Stimulated activated CD4-positive, alpha-beta T cell treated with anti-CD3 and anti-CD28 coated beads, Interleukin-1b, Interleukin-23, amount 100 ng/mL, for 1 hour (primary cell): ENCODE data around the gene MAPK13.
A peak's percentile ranks its signal among the peaks of the same experiment; 100 is the strongest.
"Not testable (repeated sequence)": the region's sequence is repeated elsewhere in the genome, so short reads cannot be mapped to it uniquely, and the experiment has no call there.

ENCODE experiments used
- DNase-seq, 2 donors: peaks; one replicate each; pipeline ENCODE4 v3.0.0-alpha.2; 2020; ENCODE audit warnings: low read depth in 2 of 2

Gene MAPK13

DNA sequence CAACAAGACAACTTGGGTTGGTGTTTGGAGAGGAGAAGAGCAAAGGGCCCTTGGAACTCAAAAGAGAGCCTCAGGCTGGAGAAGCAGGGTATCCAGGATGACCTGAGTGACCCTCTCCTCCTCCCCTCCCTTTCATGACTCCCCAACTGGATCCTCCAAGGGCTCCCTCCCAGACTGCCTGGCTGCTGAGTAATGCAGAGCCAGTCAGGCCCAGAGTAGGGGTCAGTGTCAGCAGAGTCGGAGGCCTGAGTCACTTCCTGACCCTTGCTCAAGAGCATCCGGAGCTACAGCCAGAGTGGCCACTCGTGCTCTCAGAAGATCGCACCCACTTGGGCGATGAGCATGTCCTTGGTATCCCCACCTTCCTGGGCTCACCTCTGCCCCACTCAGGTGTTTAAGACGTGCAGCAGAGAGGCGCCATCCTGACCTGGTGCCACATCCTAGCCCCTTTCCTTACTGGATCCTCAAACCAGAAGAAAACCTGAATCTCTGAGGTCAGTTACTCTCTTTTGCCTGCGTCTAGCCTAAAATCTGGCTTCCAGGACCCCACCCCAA is 2.8 kb upstream of the MAPK13 start:
- no peak for DNase-seq

DNA sequence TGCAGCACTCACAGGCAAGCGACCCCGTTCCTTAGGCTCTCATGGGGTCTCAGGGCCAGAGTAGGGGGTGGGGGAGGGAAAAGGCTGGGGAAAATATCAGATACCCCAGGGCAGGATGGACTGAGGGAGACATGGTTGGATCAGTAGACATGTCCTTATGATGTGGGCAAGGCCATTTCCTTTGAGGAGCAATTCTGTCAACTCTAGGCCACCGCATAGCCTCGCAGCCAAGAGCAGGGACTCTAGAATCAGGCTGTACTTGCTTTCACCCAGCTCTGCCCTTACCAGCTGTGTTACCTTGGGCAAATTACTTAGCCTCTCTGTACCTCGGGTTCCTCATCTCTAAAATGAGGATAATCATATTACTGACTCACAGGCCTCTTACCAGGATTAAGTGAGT is 2.2 kb upstream of the MAPK13 start:
- no peak for DNase-seq

DNA sequence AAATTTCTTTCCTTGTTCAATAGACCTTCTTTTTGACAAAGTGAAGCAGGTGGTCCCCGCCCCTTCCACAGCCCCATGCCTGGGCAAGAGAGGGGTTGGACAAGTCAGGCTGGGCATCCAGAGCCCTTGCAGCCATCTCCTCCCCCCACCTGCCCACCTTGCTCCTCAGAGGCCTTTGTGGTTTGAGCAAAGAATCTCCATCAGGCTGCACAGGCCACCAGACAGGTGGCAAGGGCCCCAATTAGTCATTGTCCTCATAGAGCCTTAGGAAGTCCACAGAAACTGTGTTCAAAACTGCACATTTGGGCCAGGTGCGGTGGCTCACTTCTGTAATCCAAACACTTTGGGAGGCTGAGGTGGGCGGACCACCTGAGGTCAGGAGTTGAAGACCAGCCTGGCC is 1.5 kb upstream of the MAPK13 start:
- DNase-seq, result no peak

DNA sequence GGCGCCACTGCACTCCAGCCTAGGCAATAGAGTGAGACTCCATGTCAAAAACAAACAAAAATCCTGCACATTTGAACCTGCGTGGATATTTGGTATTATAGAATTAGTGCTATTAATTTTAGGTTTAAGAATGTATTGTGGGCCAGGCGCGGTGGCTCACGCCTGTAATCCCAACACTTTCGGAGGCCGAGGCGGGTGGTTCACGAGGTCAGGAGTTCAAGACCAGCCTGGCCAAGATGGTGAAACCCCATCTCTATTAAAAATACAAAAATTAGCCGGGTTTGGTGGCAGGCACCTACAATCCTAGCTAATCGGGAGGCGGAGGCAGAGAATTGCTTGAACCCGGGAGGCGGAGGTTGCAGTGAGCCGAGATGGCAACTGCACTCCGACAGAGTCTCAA is 979 bp upstream of the MAPK13 start:
- not testable (repeated sequence) for DNase-seq

DNA sequence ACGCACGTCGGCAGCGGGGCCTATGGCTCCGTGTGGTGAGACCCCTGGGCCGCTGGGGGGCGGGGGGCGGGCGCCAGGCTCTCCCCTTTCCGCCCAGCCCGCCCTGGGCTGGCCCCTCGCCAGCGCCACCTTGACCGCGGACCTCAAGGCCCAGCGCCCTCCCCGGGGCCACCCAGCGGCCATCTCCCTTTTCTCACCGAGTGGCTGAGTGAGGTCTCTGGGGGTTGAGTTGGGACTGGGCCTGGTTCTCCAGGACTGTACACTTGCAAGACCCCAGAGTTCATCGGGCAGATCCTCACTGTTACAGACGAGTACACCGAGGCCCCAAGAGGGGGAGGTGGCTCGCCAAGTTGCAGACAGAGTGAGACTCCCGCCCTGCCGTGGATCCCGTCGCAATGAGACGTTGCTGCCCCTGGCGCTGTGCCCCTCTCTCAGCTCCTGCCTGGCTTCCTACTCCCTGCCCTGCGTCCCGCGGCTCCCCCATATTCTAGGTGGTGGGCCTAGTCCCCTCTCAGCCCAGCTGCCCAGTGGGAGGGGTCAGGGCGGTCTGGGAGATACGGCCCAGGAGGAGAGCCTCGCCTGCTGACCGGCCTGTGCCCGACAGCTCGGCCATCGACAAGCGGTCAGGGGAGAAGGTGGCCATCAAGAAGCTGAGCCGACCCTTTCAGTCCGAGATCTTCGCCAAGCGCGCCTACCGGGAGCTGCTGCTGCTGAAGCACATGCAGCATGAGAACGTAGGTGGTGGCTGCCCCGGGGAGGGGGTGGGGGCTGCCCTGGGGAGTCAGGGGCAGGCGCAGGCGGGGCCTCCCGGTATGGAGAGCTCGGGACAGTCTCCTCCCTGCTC is 576 bp downstream of the MAPK13 start:
- DNase-seq, result peak in 1 of 2 donors; percentile 43

DNA sequence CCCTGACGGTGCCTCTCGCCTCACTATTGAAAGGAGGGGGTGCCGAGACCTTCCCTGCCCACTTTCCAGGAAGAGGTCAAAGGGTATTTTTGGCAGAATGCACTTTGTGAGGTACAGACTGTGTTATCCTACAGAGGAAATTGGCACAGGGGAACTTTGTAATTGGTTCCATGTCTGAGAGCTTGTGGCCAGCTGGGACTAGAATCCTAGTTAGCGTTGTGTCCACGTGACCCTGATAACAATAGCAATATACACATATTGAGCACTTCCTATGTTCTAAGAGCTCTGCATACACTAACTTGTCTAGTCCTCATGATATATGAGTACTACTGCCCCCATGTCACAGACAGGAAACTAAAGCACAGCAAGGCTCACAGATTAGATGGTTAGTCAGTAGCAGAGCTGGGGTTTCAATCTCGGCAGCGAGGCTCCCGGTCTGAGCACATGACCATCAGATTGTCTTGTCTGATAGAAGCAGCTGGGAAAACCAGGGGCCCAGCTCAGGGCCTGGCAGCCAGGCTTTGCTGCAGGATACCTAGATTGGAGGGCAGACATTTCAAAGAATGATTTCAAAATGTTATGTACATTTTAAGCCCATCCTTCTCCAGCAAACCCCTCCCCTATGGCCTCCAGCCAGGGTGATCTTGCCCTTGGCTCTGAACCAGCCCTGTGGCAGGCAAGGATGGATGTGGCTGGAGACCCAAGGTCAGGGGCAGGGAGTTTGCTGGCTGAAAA is 1.4 kb downstream of the MAPK13 start:
- DNase-seq, result no peak

DNA sequence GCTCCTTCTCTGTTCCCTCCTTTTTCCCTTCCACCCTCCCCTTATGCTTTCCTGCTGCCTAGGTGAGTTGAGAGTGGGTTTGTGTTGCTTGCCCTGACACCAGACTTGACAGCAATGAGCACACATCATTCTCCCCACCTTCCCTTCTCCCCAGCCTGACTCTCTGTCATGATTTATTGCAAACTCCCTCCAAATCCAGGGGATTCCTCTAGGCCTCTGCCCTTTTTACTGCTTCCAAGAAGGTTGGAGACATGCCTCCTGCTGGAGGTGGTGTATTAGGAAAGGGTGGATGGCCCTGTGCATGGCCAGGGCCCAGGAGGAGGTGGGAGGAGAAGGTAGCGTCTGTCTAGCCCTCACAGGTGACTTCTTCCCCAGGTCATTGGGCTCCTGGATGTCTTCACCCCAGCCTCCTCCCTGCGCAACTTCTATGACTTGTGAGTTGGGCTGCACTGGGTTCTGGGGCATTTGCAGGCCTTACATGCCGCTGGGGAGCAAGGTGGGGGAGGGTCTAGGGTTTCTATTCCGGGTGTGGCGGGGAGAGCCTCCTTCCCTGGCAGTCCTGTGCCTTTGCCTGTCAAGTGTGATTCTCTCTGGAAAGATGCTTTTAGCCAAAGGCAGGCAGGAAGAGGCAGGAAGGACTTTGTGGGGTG is 2.1 kb downstream of the MAPK13 start:
- no peak for DNase-seq

DNA sequence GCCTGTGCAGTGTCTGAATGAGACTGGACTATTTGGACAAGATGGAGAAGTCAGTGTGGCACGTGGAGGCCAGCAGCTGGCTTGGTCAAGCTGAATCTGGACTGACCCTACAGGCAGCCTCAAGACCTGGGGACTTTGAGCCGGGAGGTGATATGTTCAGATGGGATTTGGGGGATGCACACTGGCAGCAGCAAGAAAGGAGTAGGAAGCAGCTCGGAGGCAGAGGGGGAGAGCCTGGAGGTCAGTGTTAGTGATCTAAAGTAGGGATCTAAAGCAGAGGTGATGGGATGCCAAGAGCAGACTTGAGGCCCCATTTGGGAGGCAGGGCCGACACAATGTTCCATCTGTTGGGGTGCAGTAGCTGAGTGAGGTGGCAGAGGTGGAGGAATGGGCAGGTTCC is 2.8 kb downstream of the MAPK13 start:
- no peak for DNase-seq

DNA sequence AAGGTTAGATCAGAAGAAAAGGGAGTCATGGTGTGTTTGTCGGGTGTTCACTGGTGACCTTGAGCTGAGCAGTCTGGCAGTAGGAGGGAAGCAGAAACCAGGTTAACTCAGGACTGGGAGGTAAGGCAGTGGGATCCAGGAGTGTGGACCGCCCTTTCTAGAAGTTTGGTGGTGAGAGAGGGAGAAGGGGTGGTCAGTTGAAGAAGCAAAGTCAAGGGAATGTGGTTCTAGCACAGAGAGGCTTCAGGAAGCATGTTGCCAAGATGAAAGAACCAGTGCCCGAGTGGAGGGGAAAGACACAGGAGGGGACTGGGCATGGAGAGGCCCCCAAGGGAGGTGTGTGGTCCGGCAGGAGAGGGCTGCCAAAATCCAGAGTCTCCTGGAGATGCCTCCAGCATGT is 3.6 kb downstream of the MAPK13 start:
- DNase-seq, result no peak

DNA sequence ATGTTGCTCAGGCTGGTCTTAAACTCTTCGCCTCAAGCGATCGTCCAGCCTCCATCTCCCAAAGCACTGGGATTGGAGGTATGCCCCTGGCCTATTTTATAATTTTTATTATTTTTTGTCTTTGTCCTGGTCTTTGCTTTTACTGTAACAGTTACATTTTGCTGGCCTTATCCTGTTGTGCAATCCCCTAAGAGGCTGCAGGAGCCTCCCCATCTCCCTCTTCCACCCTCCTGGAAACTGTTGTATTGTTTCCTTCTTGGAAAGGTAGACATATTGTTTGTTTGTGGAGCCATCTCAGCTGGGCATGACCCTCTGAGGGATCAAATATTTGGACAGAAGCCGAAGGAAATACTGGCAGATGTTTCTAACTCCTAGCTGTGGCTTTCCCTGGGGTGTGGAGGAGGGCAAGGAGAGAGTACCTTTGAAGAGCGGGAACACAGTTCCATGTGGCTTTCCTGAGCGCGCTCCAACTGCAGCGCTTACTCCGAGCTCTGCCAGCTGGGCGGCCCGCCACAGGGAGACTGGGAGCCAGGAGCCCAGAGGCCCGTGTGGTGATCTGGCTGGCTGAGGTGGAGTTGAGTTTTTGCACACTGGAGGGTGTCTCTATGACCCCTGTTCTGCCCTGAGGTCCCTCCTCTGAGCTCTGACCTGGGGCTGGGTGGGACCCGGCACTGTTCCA is 4.9 kb downstream of the MAPK13 start:
- no peak for DNase-seq

DNA sequence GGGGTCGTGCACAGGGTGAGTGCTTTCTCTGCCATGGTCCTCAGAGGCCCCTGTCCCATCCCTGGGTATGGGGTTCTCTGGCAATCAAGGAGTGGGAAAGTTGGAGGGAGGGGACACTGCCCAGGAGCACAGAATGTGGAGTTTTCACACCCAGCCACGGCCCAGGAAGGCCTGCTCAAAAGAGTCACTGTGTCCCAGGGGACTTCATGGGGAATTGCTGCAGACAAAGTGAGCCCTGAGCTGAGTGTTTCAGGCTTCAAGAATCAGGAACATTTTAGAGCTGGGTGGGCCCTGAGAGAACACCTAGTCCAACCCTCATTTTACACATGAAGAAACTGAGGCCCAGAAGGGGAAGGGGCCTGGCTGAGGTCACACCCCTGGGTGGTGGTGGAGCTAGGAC is 5.7 kb downstream of the MAPK13 start:
- no peak for DNase-seq

DNA sequence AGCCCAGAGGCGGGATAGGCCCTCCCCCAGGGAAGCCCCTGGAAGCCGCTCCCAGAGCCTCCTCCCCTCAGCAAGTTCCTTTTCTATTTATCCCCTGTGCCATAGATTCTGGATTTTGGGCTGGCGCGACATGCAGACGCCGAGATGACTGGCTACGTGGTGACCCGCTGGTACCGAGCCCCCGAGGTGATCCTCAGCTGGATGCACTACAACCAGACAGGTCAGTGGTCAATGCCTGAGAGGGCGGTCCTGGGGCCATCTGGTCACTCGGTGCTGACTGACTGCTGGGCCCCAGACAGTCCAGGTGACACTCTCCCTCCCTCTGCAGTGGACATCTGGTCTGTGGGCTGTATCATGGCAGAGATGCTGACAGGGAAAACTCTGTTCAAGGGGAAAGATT is 6.2 kb downstream of the MAPK13 start:
- no peak for DNase-seq

DNA sequence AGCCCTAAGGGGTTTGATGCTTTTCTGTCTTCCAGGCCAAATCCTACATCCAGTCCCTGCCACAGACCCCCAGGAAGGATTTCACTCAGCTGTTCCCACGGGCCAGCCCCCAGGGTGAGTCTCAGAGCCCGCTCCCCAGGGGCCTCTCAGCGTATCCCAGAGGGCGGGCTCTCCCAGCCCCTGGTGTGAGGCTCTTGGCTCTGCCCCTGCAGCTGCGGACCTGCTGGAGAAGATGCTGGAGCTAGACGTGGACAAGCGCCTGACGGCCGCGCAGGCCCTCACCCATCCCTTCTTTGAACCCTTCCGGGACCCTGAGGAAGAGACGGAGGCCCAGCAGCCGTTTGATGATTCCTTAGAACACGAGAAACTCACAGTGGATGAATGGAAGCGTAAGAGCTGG is 8.4 kb downstream of the MAPK13 start:
- DNase-seq, result no peak

DNA sequence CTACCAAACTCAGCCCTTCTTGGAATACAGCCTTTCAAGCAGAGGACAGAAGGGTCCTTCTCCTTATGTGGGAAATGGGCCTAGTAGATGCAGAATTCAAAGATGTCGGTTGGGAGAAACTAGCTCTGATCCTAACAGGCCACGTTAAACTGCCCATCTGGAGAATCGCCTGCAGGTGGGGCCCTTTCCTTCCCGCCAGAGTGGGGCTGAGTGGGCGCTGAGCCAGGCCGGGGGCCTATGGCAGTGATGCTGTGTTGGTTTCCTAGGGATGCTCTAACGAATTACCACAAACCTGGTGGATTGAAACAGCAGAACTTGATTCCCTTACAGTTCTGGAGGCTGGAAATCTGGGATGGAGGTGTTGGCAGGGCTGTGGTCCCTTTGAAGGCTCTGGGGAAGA is 9.1 kb downstream of the MAPK13 start:
- no peak for DNase-seq

DNA sequence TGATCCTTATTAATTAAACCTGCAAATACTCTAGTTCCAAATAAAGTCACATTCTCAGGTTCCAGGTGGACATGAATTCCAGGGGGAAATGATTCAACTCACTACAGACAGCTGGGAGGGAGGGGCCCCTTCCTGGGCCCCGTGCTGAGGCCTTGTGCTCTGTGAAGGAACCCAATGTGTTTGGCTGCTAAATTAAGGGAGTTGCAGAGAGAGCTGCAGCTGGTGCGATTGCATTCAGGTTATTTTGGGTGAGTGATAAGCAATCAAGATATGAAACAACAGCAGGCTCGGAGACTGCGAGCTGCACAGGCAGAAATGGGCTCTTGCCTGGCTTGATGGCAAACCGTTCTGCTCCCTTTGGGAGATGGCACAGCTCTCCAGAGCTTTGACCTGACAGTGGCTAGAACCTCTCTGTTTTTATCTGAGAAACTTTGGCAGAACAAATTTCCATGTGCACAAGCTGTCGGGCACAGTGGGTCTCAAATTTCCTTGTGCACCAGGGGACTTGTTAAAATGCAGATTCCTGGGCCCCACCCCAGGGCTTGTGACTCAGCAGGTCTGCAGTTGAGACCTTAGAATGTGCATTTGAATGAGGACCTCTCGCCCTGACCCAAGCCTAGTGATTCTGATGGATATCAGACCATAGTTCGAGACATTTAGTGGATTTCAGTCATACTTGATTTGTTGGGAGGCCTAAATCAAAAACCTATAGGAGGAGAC is 9.8 kb downstream of the MAPK13 start:
- no peak for DNase-seq

DNA sequence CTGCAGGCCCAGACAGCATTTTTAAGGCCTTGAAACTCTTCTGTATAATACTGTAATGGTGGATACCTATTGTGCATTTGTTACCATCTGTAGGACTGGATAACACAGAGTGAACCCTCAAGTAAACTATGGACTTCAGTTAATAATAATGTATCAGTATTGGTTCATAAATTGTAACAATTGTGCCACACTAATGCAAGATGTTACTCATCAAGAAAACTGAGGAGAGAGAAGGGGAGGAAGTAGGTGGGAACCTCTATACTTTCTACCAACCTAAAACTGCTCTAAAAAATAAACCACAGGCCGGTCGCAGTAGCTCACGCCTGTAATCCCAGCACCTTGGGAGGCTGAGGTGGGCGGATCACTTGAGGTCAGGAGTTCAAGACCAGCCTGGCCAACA is 10.8 kb downstream of the MAPK13 start:
- no peak for DNase-seq

DNA sequence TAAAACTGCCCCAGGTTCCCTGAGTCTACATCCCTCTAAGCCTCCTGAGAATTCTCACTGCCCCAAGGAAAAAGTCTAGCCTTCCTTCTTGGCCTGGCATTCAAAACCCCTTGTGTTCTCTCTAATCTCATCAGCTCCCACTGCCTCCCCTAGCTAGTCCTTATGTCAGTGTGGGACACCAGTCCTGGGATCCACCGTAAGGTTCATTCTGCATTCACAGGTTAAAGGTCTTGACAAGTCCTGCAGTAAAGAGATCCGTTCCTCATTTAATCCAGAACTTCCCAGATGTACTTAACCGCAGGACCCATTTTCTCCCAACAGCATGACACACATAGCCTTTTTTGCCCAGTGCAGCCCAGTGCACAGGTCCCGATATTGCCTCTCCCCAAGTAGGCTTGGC is 11.6 kb downstream of the MAPK13 start:
- DNase-seq, result no peak

DNA sequence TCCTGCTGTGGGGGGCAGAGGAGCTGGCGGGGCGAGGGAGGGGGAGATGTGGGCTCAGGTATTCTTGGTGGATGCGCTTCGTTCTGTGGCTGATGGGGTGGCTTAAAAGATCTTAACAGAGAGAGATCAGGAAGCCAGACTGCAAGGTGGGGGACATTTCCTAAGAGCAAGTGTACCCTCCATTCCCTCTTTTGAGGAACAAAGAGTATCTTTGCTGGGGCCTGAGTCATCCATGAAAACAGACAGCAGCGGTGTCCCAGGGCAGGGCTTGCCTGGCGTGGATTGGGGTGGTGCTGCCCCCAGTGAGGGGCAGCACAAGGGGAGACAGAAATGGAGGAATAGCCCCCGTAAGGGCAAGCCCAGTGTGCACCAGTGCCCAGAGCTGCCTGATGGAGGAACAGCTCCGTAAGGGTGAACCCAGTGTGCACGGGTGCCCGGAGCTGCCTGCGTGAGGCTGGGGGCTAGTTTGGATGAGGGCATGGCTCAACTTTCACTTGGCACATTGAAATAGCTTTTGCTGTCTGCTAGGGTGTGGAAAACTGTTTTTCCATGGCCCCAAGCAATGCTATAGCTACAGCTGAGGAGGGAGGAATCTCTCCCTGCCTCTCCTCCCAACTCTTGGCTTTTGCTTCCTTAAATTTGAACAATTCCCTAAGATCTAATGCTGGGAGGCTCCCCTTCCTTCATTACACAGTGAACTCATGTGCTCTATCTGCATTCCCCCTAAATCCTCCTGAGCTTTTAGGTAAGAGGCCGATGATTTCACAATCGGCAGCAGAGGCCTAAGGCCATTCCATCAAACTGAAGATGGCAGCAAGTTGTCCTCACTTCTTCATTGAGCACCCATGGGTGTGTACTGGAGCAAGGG is 12.9 kb downstream of the MAPK13 start:
- DNase-seq, result no peak

DNA sequence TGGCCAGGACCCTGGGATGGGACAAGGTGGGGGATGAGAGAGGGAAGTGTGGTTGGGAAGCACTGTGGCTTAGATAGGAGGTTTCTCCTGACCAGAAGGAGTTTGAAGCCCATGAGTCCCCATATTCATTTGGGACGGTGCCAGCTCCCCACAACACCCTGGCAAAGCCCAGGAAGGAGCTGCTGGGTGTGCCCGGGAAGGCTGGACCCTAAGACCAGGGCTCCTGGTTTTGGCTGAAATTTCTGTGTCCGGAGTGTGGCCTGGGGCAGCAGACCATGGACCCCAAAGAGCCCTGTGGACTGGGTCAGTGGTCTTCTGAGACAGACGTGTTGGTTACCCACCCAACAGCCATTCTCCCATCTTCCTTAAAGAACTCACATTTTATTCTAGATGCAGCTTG is 15.2 kb downstream of the MAPK13 start:
- DNase-seq, result no peak

DNA sequence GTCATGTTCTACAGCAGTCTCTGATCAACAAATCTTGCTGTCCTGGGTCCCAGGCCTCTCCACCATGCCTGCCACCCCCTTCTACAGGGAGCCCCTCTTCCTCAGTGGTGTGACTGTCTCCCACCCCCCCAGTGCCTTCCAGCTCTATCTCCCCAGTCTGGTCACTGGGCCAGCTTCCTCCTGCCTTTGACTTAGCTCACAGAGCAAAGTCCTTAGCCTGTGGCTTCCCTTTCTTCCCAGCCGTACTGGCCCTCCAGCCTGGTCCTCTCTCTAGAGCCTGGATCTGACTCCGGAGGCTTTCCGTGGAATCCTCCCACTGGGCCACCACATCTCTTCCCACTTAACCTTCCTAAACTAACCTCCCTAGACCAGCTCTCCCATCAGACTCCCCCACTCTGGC is 17.0 kb downstream of the MAPK13 start:
- no peak for DNase-seq
